Activated CD4-positive, CD25-positive, alpha-beta regulatory T cell treated with anti-CD3 and anti-CD28 coated beads, Interleukin-2, amount 50 U/mL, for 72 hours (primary cell): Measurements from ENCODE around the gene FAM117A.

ENCODE experiments used
- DNase-seq: peaks from one replicate; pipeline ENCODE4 v3.0.0; 2021

FAM117A gene

GRCh38 chr17:49707246-49707607 is 56.7 kb downstream of the FAM117A start:
- no peak for DNase-seq

- no peak for DNase-seq
These were observed 58.7 kb downstream of the FAM117A start for GRCh38 chr17:49705254-49705653.

GRCh38 chr17:49703557-49704277 is 60.2 kb downstream of the FAM117A start:
- no peak for DNase-seq

GRCh38 chr17:49700960-49701359 is 63.0 kb downstream of the FAM117A start:
- DNase-seq: no peak

- DNase-seq: no peak
These were observed 63.9 kb downstream of the FAM117A start for GRCh38 chr17:49699966-49700575.

GRCh38 chr17:49698005-49698404 is 65.9 kb downstream of the FAM117A start:
- DNase-seq: no peak

GRCh38 chr17:49696233-49696761 is 67.6 kb downstream of the FAM117A start:
- DNase-seq: peak; percentile 44

GRCh38 chr17:49695698-49696232 is 68.2 kb downstream of the FAM117A start:
- DNase-seq: no peak

- DNase-seq: peak; percentile 76
These were observed 68.9 kb downstream of the FAM117A start for GRCh38 chr17:49694847-49695697.

- DNase-seq: no peak
These were observed 71.2 kb downstream of the FAM117A start for GRCh38 chr17:49692751-49693150.

GRCh38 chr17:49691677-49692191 is 72.2 kb downstream of the FAM117A start:
- DNase-seq: no peak

GRCh38 chr17:49691086-49691676 is 72.8 kb downstream of the FAM117A start:
- DNase-seq: no peak

GRCh38 chr17:49690256-49690655 is 73.7 kb downstream of the FAM117A start:
- DNase-seq: no peak

GRCh38 chr17:49688848-49689247 is 75.1 kb downstream of the FAM117A start:
- no peak for DNase-seq

- DNase-seq: no peak
These were observed 75.9 kb downstream of the FAM117A start for GRCh38 chr17:49687878-49688491.

GRCh38 chr17:49681106-49681979 is 82.6 kb downstream of the FAM117A start:
- no peak for DNase-seq

- no peak for DNase-seq
These were observed 83.6 kb downstream of the FAM117A start for GRCh38 chr17:49680314-49680713.

GRCh38 chr17:49677933-49678847 is 85.7 kb downstream of the FAM117A start, which contains the start of gene SPOP:
Gene SPOP (minus strand): TSS chr17:49678097. CDS start chr17:49622810, 55,287 bp downstream.
- peak; percentile 99 for DNase-seq

- peak; percentile 96 for DNase-seq
These were observed 86.6 kb downstream of the FAM117A start for GRCh38 chr17:49677134-49677932.
